Measurements from ENCODE around the gene NATD1.
A peak's percentile ranks its signal among the peaks of the same experiment; 100 is the strongest.

The NATD1 gene

GRCh38 chr17:21211825-21212479 is 41.3 kb downstream of the NATD1 start:
- no peak overlapping the region for H3K27ac ChIP-seq
- intact Hi-C loops (cut with DNase I; ENCODE audit: low total_unique reads): loop anchor here (5.0 kb wide), 2 partner anchors 40 to 45 kb away; partner anchors contain the start of gene NATD1

GRCh38 chr17:21210411-21211076 is 42.7 kb downstream of the NATD1 start:
- Histone ChIP-seq H3K4me1 (peaks cover 0 to 71% (median 53%) of the 10 kb centered on the region in 4 donors), H3K27me3 (no peaks in the 10 kb centered on the region), H3K27ac (peak overlapping the region in 1 of 2 donors; percentile 22), H3K9me3 (no peaks in the 10 kb centered on the region), H3K4me3 (no peak overlapping the region), H3K36me3 (peaks cover 0 to 35% (median 7%) of the 10 kb centered on the region in 3 donors)
- intact Hi-C loops (cut with DNase I; ENCODE audit: low total_unique reads): loop anchor here (5.0 kb wide), 2 partner anchors 42 to 43 kb away; partner anchors contain the start of gene NATD1
- TF ChIP-seq CTCF (IDR thresholded peaks at IDR 0.05): no peak
- no peak for DNase-seq

More at GRCh38 chr17:21211825-21212479, 41.3 kb downstream of the NATD1 start:
- TF ChIP-seq CTCF (IDR thresholded peaks at IDR 0.05): no peak
- no peak for DNase-seq
- H3K36me3 ChIP-seq: peaks cover 0 to 32% (median 7%) of the 10 kb centered on the region in 3 donors
- H3K27me3 ChIP-seq: no peaks in the 10 kb centered on the region
- H3K4me1 ChIP-seq: peaks cover 0 to 65% (median 49%) of the 10 kb centered on the region in 4 donors
- peak overlapping the region in 1 of 2 donors; percentile 91 for H3K4me3 ChIP-seq
- H3K9me3 ChIP-seq: no peaks in the 10 kb centered on the region

GRCh38 chr17:21209511-21210175 is 43.6 kb downstream of the NATD1 start:
- TF ChIP-seq CTCF (IDR thresholded peaks at IDR 0.05): no peak
- H3K27ac ChIP-seq: peak overlapping the region; percentile 8 to 22
- no peak overlapping the region for H3K4me3 ChIP-seq
- H3K4me1 ChIP-seq: peaks cover 0 to 72% (median 54%) of the 10 kb centered on the region in 4 donors
- no peaks in the 10 kb centered on the region for H3K27me3 ChIP-seq
- DNase-seq: no peak
- no peaks in the 10 kb centered on the region for H3K9me3 ChIP-seq
- intact Hi-C loops (cut with DNase I; ENCODE audit: low total_unique reads): loop anchor here (5.0 kb wide), 2 partner anchors 42 to 43 kb away; partner anchors contain the start of gene NATD1
- H3K36me3 ChIP-seq: peaks cover 0 to 35% (median 7%) of the 10 kb centered on the region in 3 donors

- no peak for TF ChIP-seq CTCF (IDR thresholded peaks at IDR 0.05)
- Histone ChIP-seq H3K9me3 (no peaks in the 10 kb centered on the region), H3K36me3 (peaks cover 0 to 35% (median 7%) of the 10 kb centered on the region in 3 donors), H3K4me1 (peaks cover 0 to 84% (median 62%) of the 10 kb centered on the region in 4 donors), H3K27ac (no peak overlapping the region), H3K27me3 (no peaks in the 10 kb centered on the region), H3K4me3 (no peak overlapping the region)
- intact Hi-C loops (cut with DNase I; ENCODE audit: low total_unique reads): no loop called here
- DNase-seq: no peak
These were observed 44.9 kb downstream of the NATD1 start for GRCh38 chr17:21208352-21208751.

- Histone ChIP-seq H3K4me1 (peaks cover 0 to 84% (median 58%) of the 10 kb centered on the region in 4 donors), H3K4me3 (no peak overlapping the region), H3K9me3 (no peaks in the 10 kb centered on the region), H3K27me3 (no peaks in the 10 kb centered on the region), H3K36me3 (peaks cover 0 to 24% (median 7%) of the 10 kb centered on the region in 3 donors), H3K27ac (peak overlapping the region; percentile 40 to 54)
- intact Hi-C loops (cut with DNase I; ENCODE audit: low total_unique reads): no loop called here
- no peak for TF ChIP-seq CTCF (IDR thresholded peaks at IDR 0.05)
- DNase-seq: no peak
These were observed 48.3 kb downstream of the NATD1 start for GRCh38 chr17:21204935-21205334.
